Keratinocyte (primary cell): ENCODE measurements around the gene KRT77.

Experiments used
- EZH2 ChIP-seq: IDR thresholded peaks from one replicate; pipeline ENCODE4 v1.6.1; 2012; ENCODE audit warnings: inconsistent platforms, mild to moderate bottlenecking, low read length, moderate library complexity
- TF ChIP-seq, protein P1 (sequence below), 3 experiments: IDR thresholded peaks in 1 of 3; conservative IDR thresholded peaks in 1 of 3; optimal IDR thresholded peaks in 1 of 3; 2 replicates in 2 of 3; 3 replicates in 1 of 3; pipeline versions ENCODE3 to v1.5.1; 2011; ENCODE audit warnings: low read length in 3 of 3, mild to moderate bottlenecking in 3 of 3, moderate library complexity in 2 of 3, control low read depth in 1 of 3, inconsistent platforms in 1 of 3; ENCODE audit not compliant: insufficient read depth in 2 of 3; ENCODE audit errors: extremely low read depth in 1 of 3

DNA sequence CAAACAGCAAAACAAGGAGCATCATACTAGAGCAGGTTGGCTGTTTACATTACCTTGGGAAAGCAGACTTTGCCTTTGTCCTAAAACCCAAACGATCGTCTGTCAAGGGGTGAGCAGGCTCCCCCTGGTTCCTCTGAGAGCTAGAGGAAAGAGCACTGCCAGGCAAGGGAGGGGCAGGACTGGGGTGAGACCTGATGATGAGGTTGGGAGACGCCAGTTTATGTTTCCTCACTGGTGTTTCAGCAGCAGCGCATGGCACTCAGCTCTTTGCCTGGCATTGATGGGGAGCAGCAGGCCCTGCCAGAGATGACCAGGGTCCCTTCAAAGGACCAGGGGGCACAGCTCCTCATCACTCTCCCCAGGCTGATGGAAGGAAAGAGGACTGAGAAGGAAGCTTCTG lies 43.4 kb downstream of the KRT77 start:
- no peak for TF ChIP-seq EZH2
- TF ChIP-seq, protein P1, sequence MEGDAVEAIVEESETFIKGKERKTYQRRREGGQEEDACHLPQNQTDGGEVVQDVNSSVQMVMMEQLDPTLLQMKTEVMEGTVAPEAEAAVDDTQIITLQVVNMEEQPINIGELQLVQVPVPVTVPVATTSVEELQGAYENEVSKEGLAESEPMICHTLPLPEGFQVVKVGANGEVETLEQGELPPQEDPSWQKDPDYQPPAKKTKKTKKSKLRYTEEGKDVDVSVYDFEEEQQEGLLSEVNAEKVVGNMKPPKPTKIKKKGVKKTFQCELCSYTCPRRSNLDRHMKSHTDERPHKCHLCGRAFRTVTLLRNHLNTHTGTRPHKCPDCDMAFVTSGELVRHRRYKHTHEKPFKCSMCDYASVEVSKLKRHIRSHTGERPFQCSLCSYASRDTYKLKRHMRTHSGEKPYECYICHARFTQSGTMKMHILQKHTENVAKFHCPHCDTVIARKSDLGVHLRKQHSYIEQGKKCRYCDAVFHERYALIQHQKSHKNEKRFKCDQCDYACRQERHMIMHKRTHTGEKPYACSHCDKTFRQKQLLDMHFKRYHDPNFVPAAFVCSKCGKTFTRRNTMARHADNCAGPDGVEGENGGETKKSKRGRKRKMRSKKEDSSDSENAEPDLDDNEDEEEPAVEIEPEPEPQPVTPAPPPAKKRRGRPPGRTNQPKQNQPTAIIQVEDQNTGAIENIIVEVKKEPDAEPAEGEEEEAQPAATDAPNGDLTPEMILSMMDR (optimal IDR thresholded peaks at IDR 0.05 in 1 of 3, IDR thresholded peaks at IDR 0.05 in 1 of 3, conservative IDR thresholded peaks at IDR 0.05 in 1 of 3; ENCODE audit: extremely low read depth in 1 of 3, insufficient read depth in 2 of 3, low read length in 3 of 3), result no peak
